WERI-Rb-1 (cell line): ENCODE results near the gene ZNF23.

Experiments used
- DNase-seq: peaks from one replicate; pipeline ENCODE4 v3.0.0-alpha.2; 2020
- H3K27ac ChIP-seq: fragments of 250-450 bp; sonication (Bioruptor Pico); 2 replicates; pipeline ENCODE4 v1.5.1; 2020; ENCODE audit warnings: mild to moderate bottlenecking, moderate library complexity
- H3K27me3 ChIP-seq: fragments of 250-450 bp; sonication (Bioruptor Pico); 2 replicates; pipeline ENCODE4 v1.5.1; 2021; ENCODE audit warnings: mild to moderate bottlenecking, low read depth, moderate library complexity; ENCODE audit not compliant: insufficient read depth, severe bottlenecking
- H3K36me3 ChIP-seq: fragments of 250-450 bp; sonication (Bioruptor Pico); 2 replicates; pipeline ENCODE4 v1.5.1; 2020; ENCODE audit warnings: mild to moderate bottlenecking, moderate library complexity
- H3K4me3 ChIP-seq: 2 replicates; pipeline ENCODE4 v1.5.1; 2011; ENCODE audit warnings: low read depth, mild to moderate bottlenecking, control low read depth, low read length
- H3K9me3 ChIP-seq: fragments of 250-450 bp; sonication (Bioruptor Pico); 2 replicates; pipeline ENCODE4 v1.5.1; 2021; ENCODE audit warnings: mild to moderate bottlenecking, moderate library complexity; ENCODE audit not compliant: severe bottlenecking
- CTCF ChIP-seq: IDR thresholded peaks from 2 replicates; pipeline ENCODE4 v1.5.1; 2011; ENCODE audit warnings: low read depth, mild to moderate bottlenecking, control low read depth, inconsistent platforms, low read length

ZNF23 gene

GRCh38 chr16:71408536-71408935, 53.5 kb downstream of the ZNF23 start:
- Histone ChIP-seq H3K27me3 (no peaks in the 10 kb centered on the region), H3K27ac (no peak overlapping the region), H3K4me3 (no peak overlapping the region), H3K36me3 (no peaks in the 10 kb centered on the region), H3K9me3 (peaks cover 12% of the 10 kb centered on the region)
- DNase-seq: no peak
- no peak for TF ChIP-seq CTCF

- no peak overlapping the region for H3K4me3 ChIP-seq
- no peak for DNase-seq
- TF ChIP-seq CTCF: no peak
- H3K36me3 ChIP-seq: no peaks in the 10 kb centered on the region
- no peaks in the 10 kb centered on the region for H3K27me3 ChIP-seq
- H3K9me3 ChIP-seq: peaks cover 12% of the 10 kb centered on the region
- H3K27ac ChIP-seq: no peak overlapping the region
Observed at GRCh38 chr16:71407731-71408130, 54.3 kb downstream of the ZNF23 start.

GRCh38 chr16:71406724-71407123, 55.3 kb downstream of the ZNF23 start:
- Histone ChIP-seq H3K36me3 (no peaks in the 10 kb centered on the region), H3K4me3 (no peak overlapping the region), H3K27ac (no peak overlapping the region), H3K9me3 (peaks cover 12% of the 10 kb centered on the region), H3K27me3 (no peaks in the 10 kb centered on the region)
- no peak for DNase-seq
- TF ChIP-seq CTCF: no peak

- no peaks in the 10 kb centered on the region for H3K36me3 ChIP-seq
- no peaks in the 10 kb centered on the region for H3K27me3 ChIP-seq
- no peak overlapping the region for H3K4me3 ChIP-seq
- no peak for TF ChIP-seq CTCF
- no peak for DNase-seq
- H3K27ac ChIP-seq: no peak overlapping the region
- peaks cover 12% of the 10 kb centered on the region for H3K9me3 ChIP-seq
Observed at GRCh38 chr16:71406316-71406715, 55.7 kb downstream of the ZNF23 start.

GRCh38 chr16:71404364-71404763, 57.7 kb downstream of the ZNF23 start:
- no peak for DNase-seq
- Histone ChIP-seq H3K27me3 (no peaks in the 10 kb centered on the region), H3K9me3 (peaks cover 12% of the 10 kb centered on the region), H3K27ac (no peak overlapping the region), H3K36me3 (no peaks in the 10 kb centered on the region), H3K4me3 (no peak overlapping the region)
- no peak for TF ChIP-seq CTCF

GRCh38 chr16:71402674-71403073, 59.4 kb downstream of the ZNF23 start:
- TF ChIP-seq CTCF: no peak
- no peak for DNase-seq
- Histone ChIP-seq H3K9me3 (peaks cover 12% of the 10 kb centered on the region), H3K27me3 (no peaks in the 10 kb centered on the region), H3K36me3 (no peaks in the 10 kb centered on the region), H3K4me3 (no peak overlapping the region), H3K27ac (no peak overlapping the region)
